HEK293 (cell line): ENCODE results near the gene ANGEL1.

Experiments used
- CTCF ChIP-seq: fragments of 450-650 bp; formaldehyde crosslinking; IDR thresholded peaks from 2 replicates; pipeline ENCODE4 v1.5.1; 2016; ENCODE audit warnings: missing biosample characterization, missing genetic modification characterization
- ZBTB17 ChIP-seq: fragments of 450-650 bp; formaldehyde crosslinking; IDR thresholded peaks from 2 replicates; pipeline ENCODE4 v1.5.1; 2016; ENCODE audit warnings: missing biosample characterization, missing genetic modification characterization
- ZBTB7A ChIP-seq: fragments of 450-650 bp; formaldehyde crosslinking; IDR thresholded peaks from 2 replicates; pipeline ENCODE4 v1.5.1; 2016; ENCODE audit warnings: low read depth, missing biosample characterization, missing genetic modification characterization
- ZNF112 ChIP-seq: fragments of 450-650 bp; formaldehyde crosslinking; IDR thresholded peaks from 2 replicates; pipeline ENCODE4 v1.5.0; 2017; ENCODE audit warnings: missing biosample characterization, missing genetic modification characterization
- ZNF274 ChIP-seq, 2 experiments: fragments of 200-500 bp in 1 of 2; fragments of 450-650 bp in 1 of 2; sonication (Bioruptor generic) in 1 of 2; formaldehyde crosslinking in 1 of 2; IDR thresholded peaks; 2 replicates each; pipeline versions ENCODE4 v1.5.1 to v1.6.1; 2014 to 2016; ENCODE audit warnings: borderline replicate concordance in 1 of 2, inconsistent platforms in 1 of 2, low read length in 1 of 2, missing biosample characterization in 1 of 2, missing genetic modification characterization in 1 of 2
- ZNF521 ChIP-seq: fragments of 450-650 bp; formaldehyde crosslinking; IDR thresholded peaks from 2 replicates; pipeline ENCODE4 v1.5.1; 2017; ENCODE audit warnings: missing biosample characterization, mild to moderate bottlenecking, missing genetic modification characterization
- TF ChIP-seq, protein P1 (sequence below): sonication (generic); formaldehyde crosslinking; IDR thresholded peaks from 2 replicates; pipeline ENCODE4 v1.8.1; 2022; ENCODE audit warnings: mild to moderate bottlenecking, moderate library complexity, missing genetic modification reagents

- no peak for TF ChIP-seq CTCF (tag by site-specific recombination)
- TF ChIP-seq ZNF521 (tag by site-specific recombination): no peak
- TF ChIP-seq ZBTB17 (tag by site-specific recombination): no peak
- TF ChIP-seq, protein P1, sequence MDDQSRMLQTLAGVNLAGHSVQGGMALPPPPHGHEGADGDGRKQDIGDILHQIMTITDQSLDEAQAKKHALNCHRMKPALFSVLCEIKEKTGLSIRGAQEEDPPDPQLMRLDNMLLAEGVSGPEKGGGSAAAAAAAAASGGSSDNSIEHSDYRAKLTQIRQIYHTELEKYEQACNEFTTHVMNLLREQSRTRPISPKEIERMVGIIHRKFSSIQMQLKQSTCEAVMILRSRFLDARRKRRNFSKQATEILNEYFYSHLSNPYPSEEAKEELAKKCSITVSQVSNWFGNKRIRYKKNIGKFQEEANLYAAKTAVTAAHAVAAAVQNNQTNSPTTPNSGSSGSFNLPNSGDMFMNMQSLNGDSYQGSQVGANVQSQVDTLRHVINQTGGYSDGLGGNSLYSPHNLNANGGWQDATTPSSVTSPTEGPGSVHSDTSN (CRISPR knock-in tag): no peak
- no peak for TF ChIP-seq ZNF274 (IDR thresholded peaks at IDR 0.05; ENCODE audit: low read length)
- TF ChIP-seq ZNF274 (tag by site-specific recombination; IDR thresholded peaks at IDR 0.05; ENCODE audit: borderline replicate concordance): no peak
- TF ChIP-seq ZNF112 (tag by site-specific recombination): no peak
- no peak for TF ChIP-seq ZBTB7A (tag by site-specific recombination)
These were observed 35.0 kb downstream of the ANGEL1 start for GRCh38 chr14:76777721-76778120.
